ENCODE measurements around the gene SRPX.

The SRPX gene

DNA sequence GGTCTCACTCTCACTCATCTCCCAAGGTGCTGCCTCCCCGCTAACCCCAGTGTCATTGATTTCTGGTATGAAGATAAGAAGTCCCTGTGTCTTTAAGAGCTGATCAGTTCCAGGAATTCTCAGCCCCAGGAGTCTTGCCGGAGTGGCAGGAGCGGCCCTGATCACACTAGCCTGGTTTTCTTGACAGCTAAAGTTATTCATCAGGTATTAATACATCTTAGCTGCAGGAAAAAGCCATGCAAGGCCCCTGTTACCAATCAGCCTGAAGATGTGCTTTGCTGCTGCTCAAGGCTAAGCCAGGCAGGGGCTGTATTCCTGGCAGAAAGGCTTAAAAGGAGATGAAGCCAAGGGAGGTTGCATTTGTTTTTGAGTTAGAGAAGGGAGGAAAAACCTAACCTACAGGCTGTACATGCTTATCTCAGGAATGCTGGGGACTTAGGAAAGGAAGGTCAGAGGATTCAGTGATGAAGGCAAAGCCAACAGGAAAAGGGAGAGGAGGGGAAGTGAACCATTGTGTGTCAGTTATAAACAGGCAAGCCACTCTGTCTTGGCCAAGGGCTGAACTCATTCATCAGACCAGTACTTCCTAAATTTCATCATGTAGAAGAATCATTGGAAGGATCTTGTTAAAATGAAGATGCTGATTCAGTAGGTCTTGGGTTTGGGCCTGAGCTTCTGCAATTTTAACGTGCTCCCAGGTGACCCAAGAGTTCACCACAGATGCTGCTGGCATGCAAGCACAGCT is 8.6 kb downstream of the SRPX start:
- DNase-seq (ENCODE audit: low read depth), result no peak

DNA sequence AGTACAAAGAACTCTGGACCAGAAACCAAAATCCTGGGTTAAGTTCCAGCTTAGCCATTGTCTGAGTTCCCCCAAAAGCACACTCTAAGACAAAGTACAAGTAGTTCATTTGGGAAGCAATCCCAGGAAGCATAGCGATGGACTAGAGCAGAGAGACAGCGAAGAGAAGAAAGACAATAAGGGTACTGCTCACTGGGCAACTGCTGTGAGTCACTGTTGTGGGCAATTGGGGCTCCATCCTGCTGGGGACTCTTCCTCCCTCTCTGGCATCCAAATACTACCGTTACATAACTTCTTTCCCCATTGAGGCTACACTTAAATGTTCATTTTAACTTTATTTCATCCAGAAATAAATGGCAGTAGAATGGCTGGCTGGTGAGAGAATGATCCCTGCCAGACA is 14.1 kb downstream of the SRPX start:
- DNase-seq (ENCODE audit: low read depth), result no peak

DNA sequence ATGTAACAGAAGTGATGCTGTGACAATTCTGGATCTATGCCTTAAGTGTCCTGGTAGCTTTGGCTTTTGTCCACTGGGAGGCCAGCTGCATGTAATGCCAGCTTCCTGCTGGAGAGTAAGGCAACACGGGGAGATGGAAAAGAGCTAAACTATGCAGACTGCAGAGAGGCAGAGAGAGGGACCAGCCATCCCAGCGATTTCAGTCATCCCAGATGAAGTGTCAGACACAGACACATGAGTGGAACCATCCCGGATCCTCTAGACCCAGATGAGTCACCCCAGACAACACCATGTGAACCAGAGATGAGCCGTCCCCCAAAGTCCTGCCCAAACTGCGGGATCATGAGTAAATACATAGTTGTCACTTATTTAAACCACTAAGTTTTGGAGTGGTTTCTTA is 14.6 kb downstream of the SRPX start:
- DNase-seq (ENCODE audit: low read depth), result no peak

DNA sequence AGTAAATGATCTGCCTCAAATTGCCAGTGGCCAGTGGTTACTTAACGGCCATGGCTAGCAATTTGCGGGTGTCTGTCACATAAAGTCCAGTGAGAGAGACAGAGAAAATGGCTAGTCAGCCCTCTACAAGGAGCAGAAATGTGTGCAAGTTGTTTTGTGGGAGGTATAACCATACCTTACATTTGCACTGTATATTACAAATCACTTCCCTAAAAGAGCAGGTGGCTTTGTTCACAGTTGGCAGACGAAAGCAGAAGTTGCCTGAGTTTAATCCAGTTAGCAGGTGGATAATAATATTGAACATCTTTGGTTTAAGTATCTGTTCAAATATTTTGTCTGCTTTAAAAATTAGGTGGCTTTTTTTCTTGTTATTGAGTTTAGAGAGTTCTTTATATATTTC is 15.6 kb downstream of the SRPX start:
- DNase-seq (ENCODE audit: low read depth), result no peak

DNA sequence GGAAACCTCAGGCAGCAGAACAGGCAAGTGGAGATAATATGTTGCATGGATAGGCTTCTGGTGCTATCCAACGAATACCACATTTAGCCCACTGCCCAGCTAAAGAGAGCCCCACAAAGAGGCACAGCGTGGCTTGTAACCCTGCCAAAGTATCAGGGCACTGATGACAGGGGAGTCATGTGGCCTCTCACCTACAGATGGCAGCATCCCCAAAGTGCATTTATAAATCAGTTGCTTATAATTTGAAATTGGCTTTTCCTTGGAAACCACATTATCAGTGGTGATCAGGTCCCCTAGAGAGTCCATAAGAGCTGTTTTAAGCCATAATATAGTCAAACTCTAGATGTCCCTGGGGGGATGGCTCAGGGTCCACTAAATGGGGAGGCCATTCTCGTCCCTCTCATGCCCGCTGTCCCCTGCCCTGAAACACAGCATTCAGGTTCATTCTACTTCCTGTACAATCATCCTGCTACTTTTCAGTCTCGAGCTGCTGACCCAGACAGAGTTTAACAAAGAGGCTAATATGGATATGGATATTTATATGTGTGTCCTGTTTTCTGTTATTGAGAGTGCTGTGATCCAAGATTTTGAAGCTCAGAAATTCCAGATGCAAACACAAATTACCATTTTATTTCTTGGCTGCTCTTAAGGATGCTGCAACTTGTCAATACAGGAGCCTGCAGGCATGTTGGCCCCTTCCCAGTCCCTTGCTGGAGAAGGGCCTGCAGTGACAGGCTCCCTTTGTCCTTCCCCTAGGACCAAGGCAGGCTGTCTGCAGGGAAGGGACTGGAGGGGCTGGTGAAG is 28.5 kb downstream of the SRPX start:
- DNase-seq (ENCODE audit: low read depth), result no peak

DNA sequence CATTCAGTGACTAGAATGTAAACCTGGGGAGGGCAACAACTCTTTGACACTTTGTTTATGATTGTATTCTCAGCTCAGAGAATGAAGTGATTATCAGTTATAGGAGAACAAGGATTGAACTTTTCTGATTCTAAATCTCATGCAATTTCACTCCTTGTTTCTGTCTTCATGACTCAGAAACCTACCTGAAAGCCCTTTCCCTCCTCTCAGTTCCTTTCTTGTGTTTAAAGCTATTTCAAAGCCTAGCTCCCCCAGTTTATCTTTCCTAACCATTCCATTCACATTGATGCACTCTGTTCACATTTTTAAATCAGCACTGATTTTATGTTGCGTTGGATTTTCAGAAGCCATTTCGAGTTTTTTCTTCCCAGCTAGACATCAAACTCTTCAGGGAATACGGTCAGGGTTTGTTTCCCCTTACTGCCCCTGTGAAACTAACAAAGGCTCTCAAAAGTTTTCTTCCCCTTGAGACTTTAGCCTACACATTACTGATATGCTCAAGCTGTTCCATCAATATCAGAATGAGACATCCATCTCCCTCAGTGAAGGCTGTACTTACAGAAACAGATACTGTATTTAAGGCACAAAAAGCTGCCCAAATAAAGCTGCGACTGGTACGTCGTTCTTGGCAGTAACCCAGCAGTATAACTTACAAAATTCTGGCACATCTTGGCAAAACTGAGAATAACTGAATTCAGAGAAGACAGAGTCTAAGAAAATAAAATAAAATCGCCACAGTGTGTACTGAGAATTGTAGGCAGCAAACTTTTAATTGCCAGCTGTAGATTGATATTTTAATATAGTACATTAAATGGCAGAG is 31.0 kb downstream of the SRPX start:
- no peak for DNase-seq (ENCODE audit: low read depth)

DNA sequence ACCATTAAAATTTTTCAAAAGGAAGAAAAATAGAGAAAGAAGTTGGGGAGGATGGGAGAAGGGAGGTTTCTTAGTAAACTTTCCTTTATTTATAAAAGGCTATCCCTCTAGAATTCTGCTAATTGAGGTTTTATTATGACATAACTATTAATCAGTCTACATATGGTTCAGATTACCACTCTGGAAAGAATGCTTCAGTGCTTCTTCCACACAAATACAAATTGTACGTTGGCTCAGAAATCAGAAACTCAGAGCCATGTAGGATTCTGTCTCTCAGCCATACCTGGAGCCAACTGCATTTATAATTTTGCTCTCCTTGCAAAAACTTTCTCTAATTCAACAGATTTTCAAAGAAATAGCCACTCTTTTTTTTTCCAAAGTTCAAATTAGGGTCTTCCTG is 37.1 kb downstream of the SRPX start:
- no peak for DNase-seq (ENCODE audit: low read depth)

DNA sequence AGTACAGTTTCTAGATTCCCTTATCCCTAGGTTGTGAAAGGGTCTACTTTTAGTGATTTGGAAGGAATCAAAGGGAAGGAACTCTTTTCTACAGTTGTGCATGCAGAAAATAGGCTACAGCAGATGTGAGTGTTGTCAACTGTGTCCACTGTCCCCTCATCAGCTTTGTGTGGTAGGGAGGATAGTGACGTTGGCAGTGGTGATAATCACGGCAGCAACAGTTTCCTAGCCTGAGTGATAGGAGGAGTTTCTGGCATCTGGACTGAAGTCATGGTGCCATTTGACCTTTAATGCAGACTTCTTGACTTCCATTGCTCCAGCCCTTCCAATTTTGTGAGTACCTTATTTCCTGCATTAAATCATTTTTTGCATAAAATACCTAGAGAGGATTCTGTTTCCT is 39.3 kb downstream of the SRPX start:
- DNase-seq (ENCODE audit: low read depth), result no peak

DNA sequence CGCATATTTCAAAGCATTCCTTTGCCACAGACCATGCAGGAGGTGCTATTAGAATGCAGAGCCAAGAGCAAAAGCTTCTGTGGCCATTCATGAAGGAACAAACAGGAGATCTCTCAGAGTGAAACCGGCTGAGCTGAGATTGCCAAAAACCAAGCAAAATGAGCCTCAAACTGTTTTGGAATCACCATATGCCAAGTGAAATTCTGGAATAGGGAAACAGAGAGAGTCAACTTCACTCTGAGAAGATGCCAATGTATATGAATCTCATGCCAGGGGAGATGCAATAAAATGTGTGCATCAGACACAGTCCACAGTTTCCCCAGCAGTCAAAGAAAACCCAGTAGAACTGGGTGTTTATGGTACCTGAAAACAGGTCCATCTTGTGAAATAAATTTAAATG is 42.3 kb downstream of the SRPX start:
- no peak for DNase-seq (ENCODE audit: low read depth)

DNA sequence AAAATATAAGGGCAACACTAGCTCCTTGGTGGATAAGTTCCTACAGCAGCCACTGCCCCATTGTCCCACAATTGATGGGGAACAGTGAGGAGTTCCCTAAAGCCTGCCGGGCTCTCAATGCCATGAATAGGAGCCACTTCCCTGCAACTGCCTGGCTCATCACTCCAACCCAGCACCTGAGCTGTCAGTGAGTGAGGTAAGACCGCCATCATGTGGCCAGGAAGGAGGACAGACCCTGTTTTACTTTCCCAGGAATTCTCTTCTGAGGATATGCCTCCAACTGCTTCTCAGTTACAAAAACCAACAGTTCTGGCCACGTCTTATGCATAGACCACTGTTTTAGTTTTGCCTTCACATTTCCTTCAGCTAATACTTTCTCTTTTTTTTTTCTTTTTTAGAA is 45.5 kb downstream of the SRPX start:
- DNase-seq (ENCODE audit: low read depth), result no peak

DNA sequence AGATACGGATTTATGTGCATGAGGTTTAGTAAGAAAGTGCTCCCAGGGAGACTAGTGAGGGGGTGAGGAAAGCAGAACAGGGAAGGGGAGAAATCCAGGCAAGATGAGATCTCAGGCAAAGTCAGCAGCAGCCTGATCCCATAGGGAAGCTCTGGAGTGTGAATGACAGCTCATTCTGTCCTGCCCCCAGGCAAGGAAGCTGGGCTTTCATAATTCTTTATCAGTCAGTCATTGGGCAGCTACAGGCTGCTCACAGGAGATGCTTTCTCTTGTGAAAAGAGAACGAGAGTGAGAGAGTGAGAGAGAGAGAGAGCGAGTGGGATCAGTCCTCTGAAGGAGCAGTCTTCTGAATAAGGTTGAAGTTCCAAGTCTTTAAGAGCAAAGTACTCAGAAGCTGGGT is 48.1 kb downstream of the SRPX start:
- no peak for DNase-seq (ENCODE audit: low read depth)

DNA sequence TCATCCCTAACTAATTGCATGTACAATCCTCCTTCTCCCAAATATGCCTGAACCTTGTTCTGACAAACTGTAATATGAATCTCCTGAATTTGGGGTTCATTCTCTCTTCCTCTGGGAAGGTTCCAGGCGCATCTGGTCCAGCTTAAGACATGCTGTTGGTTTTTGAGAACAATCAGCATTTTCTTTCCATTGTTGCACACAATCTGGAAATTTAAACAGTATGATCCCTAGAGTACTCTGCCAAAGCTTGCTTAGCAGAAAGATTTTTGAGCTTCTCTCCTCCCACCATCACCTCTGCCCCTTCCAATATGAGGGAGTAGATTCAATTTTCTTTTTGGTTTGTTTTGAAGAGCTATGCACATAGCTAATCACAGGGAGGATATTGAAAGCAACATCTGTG is 50.1 kb downstream of the SRPX start:
- DNase-seq (ENCODE audit: low read depth), result no peak

DNA sequence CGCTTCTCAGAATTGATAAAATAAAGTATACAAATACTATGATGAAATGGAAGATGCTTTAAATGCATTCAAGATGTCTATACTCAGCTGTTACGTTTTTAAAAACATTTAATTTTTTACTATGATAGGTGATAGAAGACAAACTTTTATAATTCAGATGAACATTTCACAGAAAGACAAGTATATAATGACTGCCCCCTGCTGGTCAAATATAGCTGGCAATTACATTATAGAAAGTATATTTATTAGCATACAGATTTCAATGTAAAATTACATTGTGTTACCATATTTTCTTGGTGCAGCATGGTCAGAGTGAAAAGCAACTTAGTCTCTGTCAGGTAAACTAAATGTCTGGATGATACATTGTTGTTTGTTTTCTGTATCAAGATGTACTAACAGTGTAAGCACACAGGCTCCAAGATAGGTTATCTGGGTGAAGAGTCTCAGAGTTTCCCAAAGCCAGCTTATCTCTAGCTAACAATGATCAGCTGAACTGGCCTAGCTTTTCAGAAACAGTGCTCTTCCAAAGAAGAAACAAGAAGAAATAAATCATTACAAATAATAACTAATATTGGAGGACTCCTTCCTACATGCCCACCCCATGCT is 54.1 kb downstream of the SRPX start:
- DNase-seq (ENCODE audit: low read depth), result peak; percentile 2

DNA sequence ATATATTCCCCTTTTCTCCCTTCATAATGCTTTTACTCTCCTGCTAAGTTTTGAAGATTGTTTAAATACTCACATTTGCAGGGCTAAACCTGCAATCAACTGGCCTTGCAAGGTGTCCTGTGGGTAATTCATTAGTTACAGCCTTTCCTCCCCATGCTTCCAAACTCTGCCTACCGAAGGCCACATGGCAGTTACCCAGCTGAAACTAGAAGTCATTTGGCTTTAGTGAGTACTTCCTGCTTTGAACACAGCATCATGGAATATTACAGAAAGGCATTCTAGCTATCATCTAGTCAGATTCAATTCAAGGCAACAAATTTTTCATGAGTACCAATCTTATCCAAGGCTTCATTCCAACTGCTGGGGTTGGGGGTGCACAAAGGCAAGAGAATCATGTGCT is 55.6 kb downstream of the SRPX start:
- no peak for DNase-seq (ENCODE audit: low read depth)

DNA sequence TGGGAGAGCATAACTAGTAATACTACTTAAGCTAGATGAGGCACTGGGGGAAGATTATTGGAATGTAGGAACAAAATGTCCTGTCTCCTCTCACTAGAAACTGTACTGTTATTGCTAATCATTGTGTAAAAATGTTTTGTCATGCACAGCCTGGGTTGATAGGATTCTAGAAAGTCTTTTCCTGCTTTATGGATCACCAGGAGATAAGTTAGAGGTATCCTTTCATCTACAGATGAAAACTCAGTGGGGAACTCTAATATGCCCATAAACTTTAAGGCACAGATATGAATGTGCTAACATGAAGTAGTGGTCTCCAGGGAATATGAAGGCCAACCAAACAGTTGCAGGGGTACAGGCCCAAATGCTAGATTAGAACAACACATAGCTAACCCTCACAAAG is 57.5 kb downstream of the SRPX start:
- no peak for DNase-seq (ENCODE audit: low read depth)

DNA sequence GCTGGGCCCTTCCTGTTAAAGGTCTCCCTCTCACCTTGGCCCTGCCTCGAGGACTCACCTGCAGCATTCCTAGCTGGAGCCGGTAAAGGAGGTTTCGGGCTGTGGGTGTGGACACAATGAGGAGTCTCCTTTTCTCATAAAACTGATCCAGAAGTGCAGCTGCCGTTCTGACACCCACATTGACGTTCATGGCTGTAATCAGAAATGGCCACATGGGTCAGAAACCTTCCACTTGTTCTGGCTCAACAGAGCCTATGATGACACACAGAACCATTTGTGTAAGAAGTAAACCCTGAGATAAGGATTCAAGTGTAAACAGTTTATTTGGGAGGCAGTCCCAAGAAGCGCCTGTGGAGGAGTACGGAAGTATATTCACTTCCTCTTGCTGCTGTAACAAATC is 63.8 kb downstream of the SRPX start:
- DNase-seq (ENCODE audit: low read depth), result no peak

DNA sequence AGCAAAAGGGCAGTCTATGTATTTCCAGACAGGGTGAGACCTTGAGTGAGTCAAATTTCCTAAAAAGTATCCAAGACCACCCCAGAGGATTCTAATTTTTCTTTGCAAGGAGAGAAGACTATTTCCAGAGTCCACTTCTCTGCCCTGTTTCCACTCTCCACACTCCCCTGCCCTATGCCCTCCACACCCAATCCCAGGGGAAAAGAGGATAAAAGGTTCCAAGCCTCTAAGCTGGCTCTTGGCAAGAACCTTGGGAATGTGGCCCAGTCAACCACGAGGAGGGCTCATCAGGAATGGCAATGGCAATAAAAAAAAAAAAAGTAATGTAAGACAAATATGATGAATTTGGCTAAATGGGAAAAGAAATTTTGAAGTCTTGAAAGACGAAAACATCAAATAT is 65.9 kb downstream of the SRPX start:
- DNase-seq (ENCODE audit: low read depth), result no peak

DNA sequence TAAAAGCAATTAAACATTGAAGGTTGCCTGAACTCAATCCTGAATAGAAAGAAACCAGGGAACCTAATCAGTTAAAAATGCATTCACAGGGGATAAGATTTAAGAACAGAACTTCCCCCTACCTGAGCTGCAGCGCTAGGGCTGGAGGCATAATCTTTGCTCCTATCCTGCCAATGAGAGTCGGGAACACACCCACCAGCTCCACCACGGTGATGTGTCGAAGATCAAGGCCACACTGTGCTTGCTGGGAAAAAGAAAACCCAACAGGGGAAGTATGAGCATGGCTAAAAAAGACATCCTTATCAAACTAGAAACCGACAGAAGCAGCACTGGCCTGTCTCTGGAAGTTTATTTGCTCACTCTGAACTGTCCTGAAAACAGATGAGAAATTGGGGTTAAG is 66.3 kb downstream of the SRPX start:
- no peak for DNase-seq (ENCODE audit: low read depth)

DNA sequence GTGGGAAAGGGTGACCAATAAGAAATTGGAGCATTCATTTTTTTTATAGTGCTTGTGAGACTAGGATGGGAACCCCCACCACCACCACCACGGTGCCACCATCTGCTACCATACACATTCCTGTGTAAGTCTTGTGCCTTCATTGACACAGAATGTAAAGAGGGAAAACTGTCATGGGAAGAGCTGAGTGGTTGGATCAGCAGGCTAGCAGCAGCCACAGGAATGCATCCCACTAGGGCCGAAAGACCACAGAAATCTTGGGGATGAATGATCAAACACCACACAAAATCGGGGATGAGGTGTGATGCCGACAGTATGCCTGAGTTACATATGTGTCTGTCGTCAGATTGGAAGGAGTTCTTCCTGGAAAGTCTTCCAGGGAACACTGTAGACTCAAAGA is 69.2 kb downstream of the SRPX start:
- DNase-seq (ENCODE audit: low read depth), result no peak

DNA sequence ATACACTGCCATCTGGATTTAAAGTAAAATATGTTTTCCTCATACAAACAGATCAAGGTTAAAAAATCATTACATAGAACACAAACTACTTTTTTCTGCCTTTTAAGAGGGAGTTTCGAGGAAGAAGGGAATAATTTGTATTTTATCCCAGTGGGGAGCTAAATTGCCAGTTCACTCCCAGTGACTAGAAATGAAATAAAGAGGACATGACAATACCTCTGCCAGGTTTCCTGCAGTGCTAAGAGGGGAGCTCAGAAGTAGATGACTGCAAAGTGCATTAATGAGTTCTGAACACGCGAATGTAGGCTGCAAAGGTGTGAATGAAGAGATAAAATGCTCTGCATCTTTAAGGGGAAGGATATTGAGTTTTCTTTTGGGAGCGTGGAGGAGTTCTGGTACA is 69.7 kb downstream of the SRPX start:
- no peak for DNase-seq (ENCODE audit: low read depth)

DNA sequence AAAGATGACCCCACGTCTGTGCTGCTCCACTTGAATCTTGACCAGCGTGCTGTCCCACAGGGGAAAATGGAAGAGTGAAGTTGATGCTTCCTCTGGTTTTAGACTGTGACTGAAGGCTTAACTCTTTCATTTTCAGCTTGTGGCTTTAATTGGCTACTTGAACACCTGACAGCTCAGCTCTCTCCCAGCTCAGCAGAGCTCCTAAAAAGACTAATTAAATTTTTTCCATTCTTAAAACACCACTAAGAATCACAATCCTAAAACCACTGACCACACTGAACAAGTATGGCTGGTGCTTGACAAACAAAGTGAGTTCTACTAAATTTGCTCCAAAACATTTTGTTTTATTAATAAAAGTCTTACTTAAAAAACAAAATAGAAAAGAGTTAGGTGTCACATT is 71.7 kb downstream of the SRPX start:
- no peak for DNase-seq (ENCODE audit: low read depth)

DNA sequence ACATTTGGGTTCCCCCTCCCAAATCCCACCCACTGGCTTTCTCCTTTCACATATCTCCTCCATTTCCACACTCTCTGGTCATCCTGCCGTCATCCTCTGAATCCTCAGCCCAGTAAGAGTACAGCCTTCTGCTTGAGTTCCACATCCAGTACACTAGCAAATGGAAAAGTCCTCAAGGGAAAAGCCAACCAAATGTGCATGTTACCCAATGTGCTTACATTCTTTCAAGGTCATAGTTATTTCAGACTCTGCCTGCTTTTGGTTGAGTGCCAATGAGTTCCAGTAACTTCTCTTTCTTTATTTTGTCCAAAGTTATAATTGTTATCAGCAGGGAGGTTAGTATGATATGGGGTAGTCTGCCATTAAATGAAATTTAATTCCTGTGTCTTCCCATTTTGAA is 78.1 kb downstream of the SRPX start:
- DNase-seq (ENCODE audit: low read depth), result no peak

DNA sequence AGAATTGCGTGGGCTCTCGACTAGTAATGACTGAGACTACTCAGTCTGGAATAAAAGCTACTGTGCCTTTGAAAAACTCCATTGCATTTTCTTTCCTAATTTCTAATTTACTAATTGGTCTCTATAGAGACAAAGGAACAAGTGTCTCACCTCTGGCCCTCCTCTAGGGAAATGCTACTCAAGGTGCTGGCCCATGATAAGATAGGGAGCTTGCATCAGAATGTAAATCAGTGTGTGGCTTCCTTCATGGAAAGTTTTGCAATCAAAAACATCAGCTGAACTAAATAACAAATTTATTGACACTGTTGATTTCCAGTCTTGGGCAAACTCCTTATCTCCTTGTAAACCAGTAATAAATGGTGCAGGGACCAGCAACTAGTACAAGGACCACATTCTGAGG is 81.8 kb downstream of the SRPX start:
- no peak for DNase-seq (ENCODE audit: low read depth)

Measured in stimulated activated CD4-positive, alpha-beta T cell treated with anti-CD3 and anti-CD28 coated beads, Interleukin-2, amount 100 ng/mL, for 4 hours (primary cell).